Suprapubic skin (tissue), 4 donors: ENCODE data around the gene RARB. TPM values are rescaled to one million over a fixed set of nuclear protein-coding genes. Genes with fewer than 3 reads are reported as not detected.

Source experiments
- DNase-seq, 2 donors: peaks; one replicate each; pipeline ENCODE4 v3.0.0-alpha.2; 2019; ENCODE audit warnings: low spot score in 2 of 2
- H3K27ac ChIP-seq: fragments of 200-600 bp; sonication (generic); one replicate; pipeline ENCODE4 v1.5.1; 2019
- H3K27me3 ChIP-seq: fragments of 200-600 bp; sonication (generic); one replicate; pipeline ENCODE4 v1.5.1; 2019
- H3K36me3 ChIP-seq: fragments of 200-600 bp; sonication (generic); one replicate; pipeline ENCODE4 v1.5.1; 2019
- H3K4me1 ChIP-seq: fragments of 200-600 bp; sonication (generic); one replicate; pipeline ENCODE4 v1.5.1; 2019
- H3K4me3 ChIP-seq: fragments of 200-600 bp; sonication (generic); one replicate; pipeline ENCODE4 v1.5.1; 2019; ENCODE audit warnings: mild to moderate bottlenecking
- H3K9me3 ChIP-seq: fragments of 200-600 bp; sonication (generic); one replicate; pipeline ENCODE4 v1.5.1; 2019
- CTCF ChIP-seq, 2 donors: fragments of 200-600 bp in 1 of 2; fragments of 450-650 bp in 1 of 2; sonication (generic) in 1 of 2; IDR thresholded peaks; one replicate each; pipeline ENCODE4 v1.5.1; 2016 to 2019; ENCODE audit warnings: antibody characterized with exemption in 2 of 2, mild to moderate bottlenecking in 1 of 2, moderate library complexity in 1 of 2
- EP300 ChIP-seq: sonication (generic); formaldehyde crosslinking; IDR thresholded peaks from one replicate; pipeline ENCODE4 v1.6.1; 2017; ENCODE audit warnings: antibody characterized with exemption
- POLR2A ChIP-seq, 2 donors: fragments of 450-650 bp; IDR thresholded peaks; one replicate each; pipeline ENCODE4 v1.6.1; 2017; ENCODE audit warnings: antibody characterized with exemption in 2 of 2, mild to moderate bottlenecking in 2 of 2, moderate library complexity in 2 of 2
- POLR2AphosphoS5 ChIP-seq, 3 donors: sonication (generic); formaldehyde crosslinking; IDR thresholded peaks; one replicate each; pipeline ENCODE4 v1.6.1; 2017; ENCODE audit warnings: antibody characterized with exemption in 3 of 3
- WGBS: methylation state at CpG from one replicate; pipeline ENCODE4 v1.1.5; 2018; 5-methylcytosine and 5-hydroxymethylcytosine counted together
- total RNA-seq, 4 donors: library from RNA; depleted of rRNA; stranded (reverse); fragments of >200 nt; gene quantifications; one replicate each; pipeline ENCODE4 v1.1.0, GENCODE V29; 2016

RARB gene
- total RNA-seq, 4 donors from 2014 or later, result 1.3 to 3.9 (median 1.5) TPM

DNA sequence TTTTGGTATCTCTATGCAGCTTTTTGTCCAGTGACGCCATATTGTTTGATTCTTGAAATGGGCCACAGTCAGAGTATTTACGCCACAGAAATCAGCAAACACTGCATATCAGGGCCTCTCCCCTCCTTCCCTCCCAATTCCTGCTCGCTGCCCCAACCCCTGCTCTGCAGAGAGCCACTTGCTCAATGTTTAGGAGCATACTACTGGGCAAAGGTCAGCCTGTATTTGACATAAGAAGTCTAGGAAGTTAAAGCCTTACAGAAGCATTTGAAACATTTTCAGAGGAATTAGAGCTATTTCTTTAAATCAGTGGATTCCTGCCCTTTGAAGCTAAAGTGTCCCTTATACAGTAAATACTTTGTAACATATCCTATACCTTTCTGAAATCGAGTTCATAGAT lies 17.4 kb upstream of the RARB start:
- 85% methylated on average over 4 of the region's 4 CpGs for WGBS
- H3K9me3 ChIP-seq, result no peaks in the 10 kb centered on the region
- no peak overlapping the region for H3K27ac ChIP-seq
- no peaks in the 10 kb centered on the region for H3K27me3 ChIP-seq
- H3K4me3 ChIP-seq, result no peak overlapping the region
- TF ChIP-seq POLR2AphosphoS5 (IDR thresholded peaks at IDR 0.05) (no peak), EP300 (no peak), POLR2A (IDR thresholded peaks at IDR 0.05) (no peak), CTCF (IDR thresholded peaks at IDR 0.05) (no peak)
- H3K36me3 ChIP-seq, result no peaks in the 10 kb centered on the region
- DNase-seq, result no peak
- H3K4me1 ChIP-seq, result no peaks in the 10 kb centered on the region

- TF ChIP-seq EP300, result no peak
- TF ChIP-seq POLR2AphosphoS5 (IDR thresholded peaks at IDR 0.05), result no peak
- TF ChIP-seq POLR2A (IDR thresholded peaks at IDR 0.05), result no peak
- TF ChIP-seq CTCF (IDR thresholded peaks at IDR 0.05), result no peak
- no peaks in the 10 kb centered on the region for H3K27me3 ChIP-seq
- no peak for DNase-seq
- no peaks in the 10 kb centered on the region for H3K9me3 ChIP-seq
- no peak overlapping the region for H3K4me3 ChIP-seq
- H3K36me3 ChIP-seq, result no peaks in the 10 kb centered on the region
- no peak overlapping the region for H3K27ac ChIP-seq
- no peaks in the 10 kb centered on the region for H3K4me1 ChIP-seq
These were observed 15.8 kb upstream of the RARB start for GRCh38 chr3:25412269-25412668.

- no peaks in the 10 kb centered on the region for H3K36me3 ChIP-seq
- DNase-seq, result no peak
- no peak overlapping the region for H3K4me3 ChIP-seq
- no peaks in the 10 kb centered on the region for H3K9me3 ChIP-seq
- H3K27me3 ChIP-seq, result no peaks in the 10 kb centered on the region
- no peak overlapping the region for H3K27ac ChIP-seq
- 92% methylated on average over 6 of the region's 6 CpGs for WGBS
- no peak for TF ChIP-seq EP300
- TF ChIP-seq POLR2A (IDR thresholded peaks at IDR 0.05), result no peak
- no peak for TF ChIP-seq POLR2AphosphoS5 (IDR thresholded peaks at IDR 0.05)
- no peak for TF ChIP-seq CTCF (IDR thresholded peaks at IDR 0.05)
- H3K4me1 ChIP-seq, result no peaks in the 10 kb centered on the region
These were observed 11.9 kb upstream of the RARB start for GRCh38 chr3:25416176-25416575.

DNA sequence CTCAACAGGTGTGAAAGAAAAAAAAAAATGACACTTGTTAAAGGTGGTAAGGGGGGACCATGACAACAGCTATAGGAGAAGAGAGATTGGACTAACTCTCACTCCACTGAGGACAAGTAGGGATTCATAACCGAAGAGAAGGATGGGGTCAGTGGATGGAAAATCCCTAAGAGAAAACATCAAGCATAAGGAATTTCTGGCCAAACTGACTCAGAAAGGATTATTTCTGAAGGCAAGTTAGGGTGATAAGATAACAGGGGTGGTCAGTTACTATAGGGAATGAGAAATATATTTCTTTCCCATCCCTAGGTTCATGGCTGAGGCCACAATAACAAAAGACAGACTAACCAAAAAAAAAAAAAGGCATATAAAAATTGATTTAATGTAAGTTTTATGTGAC lies 9.5 kb upstream of the RARB start:
- DNase-seq, result no peak
- no peaks in the 10 kb centered on the region for H3K36me3 ChIP-seq
- no peak overlapping the region for H3K4me3 ChIP-seq
- no peak overlapping the region for H3K27ac ChIP-seq
- WGBS, result 84% methylated on average over 1 of the region's 1 CpG
- TF ChIP-seq POLR2A (IDR thresholded peaks at IDR 0.05), result no peak
- TF ChIP-seq POLR2AphosphoS5 (IDR thresholded peaks at IDR 0.05), result no peak
- no peak for TF ChIP-seq CTCF (IDR thresholded peaks at IDR 0.05)
- no peak for TF ChIP-seq EP300
- H3K27me3 ChIP-seq, result no peaks in the 10 kb centered on the region
- H3K4me1 ChIP-seq, result no peaks in the 10 kb centered on the region
- H3K9me3 ChIP-seq, result no peaks in the 10 kb centered on the region

DNA sequence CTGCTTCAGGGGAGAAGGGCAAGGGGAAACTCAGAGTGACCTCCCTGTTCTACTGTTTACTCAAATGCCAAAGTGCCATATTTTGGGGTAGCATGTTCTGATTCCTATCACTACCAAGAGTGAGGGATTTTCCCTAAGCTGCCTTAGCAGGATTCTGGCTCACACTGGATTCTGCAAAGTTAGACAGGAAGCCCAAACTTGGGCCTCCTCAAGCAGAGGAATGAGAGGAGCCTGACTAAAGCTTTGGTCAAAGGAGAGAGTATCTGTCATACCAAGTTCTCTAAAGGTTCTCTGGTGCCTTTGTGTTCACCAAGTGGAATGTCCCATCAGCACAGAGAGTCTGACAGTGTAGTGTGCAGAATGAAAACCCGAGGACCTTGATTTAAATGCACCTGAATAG lies 8.8 kb upstream of the RARB start:
- H3K36me3 ChIP-seq, result no peaks in the 10 kb centered on the region
- H3K9me3 ChIP-seq, result no peaks in the 10 kb centered on the region
- peaks cover 1% of the 10 kb centered on the region for H3K4me1 ChIP-seq
- no peak overlapping the region for H3K4me3 ChIP-seq
- WGBS, result 89% methylated on average over 1 of the region's 1 CpG
- no peak overlapping the region for H3K27ac ChIP-seq
- no peak for DNase-seq
- TF ChIP-seq POLR2AphosphoS5 (IDR thresholded peaks at IDR 0.05) (no peak), POLR2A (IDR thresholded peaks at IDR 0.05) (no peak), EP300 (no peak), CTCF (IDR thresholded peaks at IDR 0.05) (no peak)
- H3K27me3 ChIP-seq, result no peaks in the 10 kb centered on the region
